Fibroblast of lung (primary cell): ENCODE data around the gene SIGLEC10. TPM values are rescaled to one million over a fixed set of nuclear protein-coding genes. Genes with fewer than 3 reads are reported as not detected.
"Not testable (repeated sequence)": the region's sequence is repeated elsewhere in the genome, so short reads cannot be mapped to it uniquely, and the experiment has no call there.

Source experiments
- DNase-seq, 2 donors: peaks; one replicate each; pipeline versions ENCODE4 v3.0.0 to v3.0.0-alpha.2; 2010; ENCODE audit warnings: low read depth in 2 of 2
- H2AFZ ChIP-seq: 2 replicates; pipeline ENCODE4 v1.5.1; 2012; ENCODE audit warnings: low read length, control low read depth, inconsistent platforms
- H3K27ac ChIP-seq: 2 replicates; pipeline ENCODE4 v1.5.1; 2011; ENCODE audit warnings: low read length, control low read depth; ENCODE audit not compliant: insufficient read depth
- H3K27me3 ChIP-seq: 2 replicates; pipeline ENCODE4 v1.5.1; 2011; ENCODE audit warnings: mild to moderate bottlenecking, low read length; ENCODE audit not compliant: control insufficient read depth, insufficient read depth
- H3K36me3 ChIP-seq: 2 replicates; pipeline ENCODE4 v1.5.1; 2011; ENCODE audit warnings: low read length; ENCODE audit not compliant: control insufficient read depth, insufficient read depth
- H3K4me1 ChIP-seq: 2 replicates; pipeline ENCODE4 v1.5.1; 2011; ENCODE audit warnings: low read length; ENCODE audit not compliant: control insufficient read depth, insufficient read depth; ENCODE audit errors: extremely low read depth
- H3K4me2 ChIP-seq: 2 replicates; pipeline ENCODE4 v1.5.1; 2011; ENCODE audit warnings: low read length, control low read depth; ENCODE audit not compliant: insufficient read depth; ENCODE audit errors: extremely low read depth
- H3K4me3 ChIP-seq, 4 experiments: fragments of 200-600 bp in 1 of 4; sonication (generic) in 1 of 4; replicated peaks in 1 of 4; 2 replicates each; pipeline ENCODE4 v1.5.1; 2011 to 2016; ENCODE audit warnings: low read length in 4 of 4, low read depth in 3 of 4, mild to moderate bottlenecking in 3 of 4, control low read depth in 2 of 4, inconsistent platforms in 1 of 4, mixed read lengths in 1 of 4; ENCODE audit not compliant: insufficient read depth in 1 of 4; ENCODE audit errors: control extremely low read depth in 1 of 4
- H3K79me2 ChIP-seq: 2 replicates; pipeline ENCODE4 v1.5.1; 2012; ENCODE audit warnings: mild to moderate bottlenecking, low read length, inconsistent platforms; ENCODE audit not compliant: control insufficient read depth, insufficient read depth
- H3K9ac ChIP-seq: 2 replicates; pipeline ENCODE4 v1.5.1; 2011; ENCODE audit warnings: mild to moderate bottlenecking, low read length, control low read depth; ENCODE audit not compliant: insufficient read depth
- H3K9me3 ChIP-seq: 2 replicates; pipeline ENCODE4 v1.5.1; 2012; ENCODE audit warnings: low read depth, low read length; ENCODE audit not compliant: control insufficient read depth, insufficient read depth
- H4K20me1 ChIP-seq: 2 replicates; pipeline ENCODE4 v1.5.1; 2011; ENCODE audit warnings: low read length; ENCODE audit not compliant: control insufficient read depth, insufficient read depth; ENCODE audit errors: extremely low read depth
- EZH2 ChIP-seq: IDR thresholded peaks from 2 replicates; pipeline ENCODE4 v1.5.1; 2012; ENCODE audit warnings: low read length, control low read depth, mild to moderate bottlenecking; ENCODE audit errors: missing control alignments
- polyA plus RNA-seq, 2 donors: library from polyadenylated mRNA; depleted of rRNA in 1 of 2; stranded (reverse) in 1 of 2; unstranded in 1 of 2; fragments of >200 nt; gene quantifications; 2 replicates each; pipeline ENCODE4 v1.2.1, GENCODE V29; 2011 to 2012; ENCODE audit warnings: missing spikeins in 1 of 2
- total RNA-seq: library from RNA; depleted of rRNA; stranded (reverse); fragments of >200 nt; gene quantifications from 2 replicates; pipeline ENCODE4 v1.2.1, GENCODE V29; 2014
- TF ChIP-seq, protein P1 (sequence below), 2 donors: IDR thresholded peaks in 1 of 2; conservative IDR thresholded peaks in 1 of 2; 1 replicate in 1 of 2; 2 replicates in 1 of 2; pipeline ENCODE4 v1.5.1; 2011 to 2012; ENCODE audit warnings: low read length in 2 of 2, control low read depth in 1 of 2, inconsistent platforms in 1 of 2, low read depth in 1 of 2, mild to moderate bottlenecking in 1 of 2

SIGLEC10 gene
- total and polyA plus RNA-seq, 2 donors (not counting 1 experiment from before 2014, with no cell fraction given): not detected

DNA sequence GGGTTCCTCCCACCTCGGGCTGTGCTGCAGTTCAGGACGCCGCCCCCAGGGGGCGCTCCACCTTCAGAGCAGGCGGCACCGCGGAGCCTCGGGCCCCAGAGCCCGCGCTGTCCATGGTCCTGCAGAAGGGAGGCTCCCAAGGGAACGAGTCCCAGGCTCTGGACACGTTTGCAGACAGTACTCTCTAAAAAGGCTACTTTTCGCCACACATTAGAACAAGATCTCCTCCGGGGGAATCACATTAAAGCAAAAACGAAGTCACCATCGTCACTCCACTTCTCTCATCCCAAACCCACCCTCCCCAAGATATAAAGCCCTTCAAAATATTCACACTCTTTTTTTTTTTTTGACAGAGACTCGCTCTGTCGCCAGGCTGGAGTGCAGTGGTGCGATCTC is 4.6 kb upstream of the SIGLEC10 start:
- peak; percentile 25 to 60 for DNase-seq
- Histone ChIP-seq H3K9ac (no peak overlapping the region), H3K27ac (no peak overlapping the region), H3K27me3 (no peaks in the 10 kb centered on the region), H2AFZ (no peak overlapping the region), H3K4me3 (no peak overlapping the region), H3K79me2 (no peaks in the 10 kb centered on the region), H4K20me1 (no peaks in the 10 kb centered on the region), H3K4me2 (no peak overlapping the region), H3K4me1 (no peaks in the 10 kb centered on the region), H3K9me3 (no peaks in the 10 kb centered on the region), H3K36me3 (no peaks in the 10 kb centered on the region)
- TF ChIP-seq EZH2: no peak
- TF ChIP-seq, protein P1, sequence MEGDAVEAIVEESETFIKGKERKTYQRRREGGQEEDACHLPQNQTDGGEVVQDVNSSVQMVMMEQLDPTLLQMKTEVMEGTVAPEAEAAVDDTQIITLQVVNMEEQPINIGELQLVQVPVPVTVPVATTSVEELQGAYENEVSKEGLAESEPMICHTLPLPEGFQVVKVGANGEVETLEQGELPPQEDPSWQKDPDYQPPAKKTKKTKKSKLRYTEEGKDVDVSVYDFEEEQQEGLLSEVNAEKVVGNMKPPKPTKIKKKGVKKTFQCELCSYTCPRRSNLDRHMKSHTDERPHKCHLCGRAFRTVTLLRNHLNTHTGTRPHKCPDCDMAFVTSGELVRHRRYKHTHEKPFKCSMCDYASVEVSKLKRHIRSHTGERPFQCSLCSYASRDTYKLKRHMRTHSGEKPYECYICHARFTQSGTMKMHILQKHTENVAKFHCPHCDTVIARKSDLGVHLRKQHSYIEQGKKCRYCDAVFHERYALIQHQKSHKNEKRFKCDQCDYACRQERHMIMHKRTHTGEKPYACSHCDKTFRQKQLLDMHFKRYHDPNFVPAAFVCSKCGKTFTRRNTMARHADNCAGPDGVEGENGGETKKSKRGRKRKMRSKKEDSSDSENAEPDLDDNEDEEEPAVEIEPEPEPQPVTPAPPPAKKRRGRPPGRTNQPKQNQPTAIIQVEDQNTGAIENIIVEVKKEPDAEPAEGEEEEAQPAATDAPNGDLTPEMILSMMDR (conservative IDR thresholded peaks at IDR 0.05 in 1 of 2, IDR thresholded peaks at IDR 0.05 in 1 of 2; ENCODE audit: low read depth in 1 of 2, low read length in 2 of 2): peak; percentile 76 to 99

DNA sequence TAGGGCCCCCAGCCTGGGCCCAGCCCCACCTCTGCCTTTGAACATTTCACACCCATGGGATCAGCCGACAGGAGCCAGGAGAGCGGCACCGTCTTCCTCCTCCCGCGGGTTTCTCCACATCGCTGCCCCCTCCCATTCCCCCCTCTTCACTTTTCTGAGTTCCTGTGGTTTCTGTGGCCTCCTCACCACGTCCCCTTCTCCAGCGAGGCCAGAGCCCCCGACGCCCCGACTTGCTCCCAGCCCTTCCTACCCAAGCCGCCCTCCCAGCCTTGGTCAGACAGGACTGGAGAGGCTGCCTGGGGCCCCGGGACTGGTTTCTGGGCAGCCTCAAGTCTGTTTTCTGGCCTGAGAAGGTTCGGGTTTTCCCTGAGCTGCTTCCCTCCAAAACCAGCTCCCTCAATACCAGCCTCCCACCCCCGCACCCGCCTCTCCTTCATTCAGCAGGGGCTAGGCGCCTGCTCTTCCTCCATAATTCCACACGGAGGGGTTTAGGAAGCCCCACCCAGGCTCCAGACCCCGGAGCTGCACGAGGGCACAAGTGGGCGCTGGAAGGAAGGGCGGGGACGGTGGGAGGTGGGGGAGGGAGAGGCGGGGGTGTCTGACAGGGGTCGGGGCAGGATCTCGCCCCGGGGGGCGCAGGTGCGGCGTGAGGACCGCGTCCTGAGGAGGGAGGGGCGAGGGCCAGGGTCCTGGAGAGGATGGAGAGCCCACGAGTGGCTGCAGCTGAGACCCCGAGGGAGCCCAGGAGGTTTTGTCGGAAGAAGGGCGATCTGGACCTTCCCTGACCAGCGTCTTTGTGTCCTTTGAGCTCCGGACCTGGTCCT is 4.0 kb upstream of the SIGLEC10 start:
- Histone ChIP-seq H3K4me2 (no peak overlapping the region), H3K79me2 (no peaks in the 10 kb centered on the region), H4K20me1 (no peaks in the 10 kb centered on the region), H3K27me3 (no peaks in the 10 kb centered on the region), H3K27ac (no peak overlapping the region), H2AFZ (no peak overlapping the region), H3K9me3 (no peaks in the 10 kb centered on the region), H3K4me1 (no peaks in the 10 kb centered on the region), H3K4me3 (no peak overlapping the region), H3K36me3 (no peaks in the 10 kb centered on the region), H3K9ac (no peak overlapping the region)
- TF ChIP-seq EZH2: no peak
- TF ChIP-seq, protein P1 (conservative IDR thresholded peaks at IDR 0.05 in 1 of 2, IDR thresholded peaks at IDR 0.05 in 1 of 2; ENCODE audit: low read depth in 1 of 2, low read length in 2 of 2): no peak
- no peak for DNase-seq

DNA sequence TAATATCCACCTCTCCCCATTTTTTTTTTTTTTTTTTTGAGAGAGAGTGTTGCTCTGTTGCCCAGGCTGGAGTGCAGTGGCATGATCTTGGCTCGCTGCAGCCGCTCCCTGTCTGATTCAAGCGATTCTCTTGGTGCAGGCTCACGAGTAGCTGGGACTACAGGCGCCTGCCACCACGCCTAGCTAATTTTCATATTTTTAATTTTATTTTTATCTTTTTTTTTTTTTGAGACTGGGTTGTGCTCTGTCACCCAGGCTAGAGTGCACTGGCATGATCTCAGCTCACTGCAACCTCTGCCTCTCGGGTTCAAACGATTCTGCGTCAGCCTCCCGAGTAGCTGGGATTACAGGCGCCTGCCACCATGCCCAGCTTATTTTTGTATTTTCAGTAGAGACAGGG is 3.1 kb upstream of the SIGLEC10 start:
- H3K9me3 ChIP-seq, H3K27me3 ChIP-seq, H3K79me2 ChIP-seq, DNase-seq, H3K4me3 ChIP-seq, H3K4me1 ChIP-seq, H3K36me3 ChIP-seq, H3K4me2 ChIP-seq, H2AFZ ChIP-seq, H3K27ac ChIP-seq, H4K20me1 ChIP-seq, H3K9ac ChIP-seq: not testable (repeated sequence)
